HCT116 (cell line): Measurements from ENCODE around the gene DAAM2.

ENCODE experiments used
- CEBPB ChIP-seq: IDR thresholded peaks from 2 replicates; pipeline ENCODE4 v1.6.1; 2012; ENCODE audit warnings: low read depth
- EGR1 ChIP-seq: IDR thresholded peaks from 2 replicates; pipeline ENCODE4 v1.6.1; 2012; ENCODE audit warnings: low read depth
- EZH2 ChIP-seq: fragments of 200-600 bp; sonication (generic); IDR thresholded peaks from 2 replicates; pipeline ENCODE4 v1.6.1; 2017; ENCODE audit warnings: antibody characterized with exemption, mixed run types
- POLR2A ChIP-seq: IDR thresholded peaks from 2 replicates; pipeline ENCODE4 v1.7.0; 2011; ENCODE audit warnings: borderline replicate concordance; ENCODE audit not compliant: insufficient read depth, insufficient read length; ENCODE audit errors: extremely low read depth
- POLR2AphosphoS5 ChIP-seq: IDR thresholded peaks from 2 replicates; pipeline ENCODE4 v1.6.1; 2011; ENCODE audit warnings: mild to moderate bottlenecking, low read depth, low read length, moderate library complexity
- RAD21 ChIP-seq: IDR thresholded peaks from 2 replicates; pipeline ENCODE4 v1.6.1; 2012; ENCODE audit warnings: low read depth, mild to moderate bottlenecking
- SIN3A ChIP-seq: IDR thresholded peaks from 2 replicates; pipeline ENCODE4 v1.6.1; 2012; ENCODE audit warnings: low read depth
- SP1 ChIP-seq: IDR thresholded peaks from 2 replicates; pipeline ENCODE4 v1.6.1; 2012; ENCODE audit warnings: low read depth
- ZNF274 ChIP-seq: fragments of 200-500 bp; sonication (Bioruptor generic); IDR thresholded peaks from 2 replicates; pipeline ENCODE4 v1.6.1; 2014; ENCODE audit warnings: mild to moderate bottlenecking, low read depth, low read length, inconsistent platforms
- TF ChIP-seq, protein P1 (sequence below), 3 experiments: fragments of 200-600 bp in 1 of 3; sonication (generic) in 1 of 3; IDR thresholded peaks in 2 of 3; conservative IDR thresholded peaks in 1 of 3; 2 replicates each; pipeline ENCODE4 v1.5.1; 2012 to 2017; ENCODE audit warnings: low read depth in 2 of 3, low read length in 2 of 3, antibody characterized with exemption in 1 of 3, borderline replicate concordance in 1 of 3, control low read depth in 1 of 3, mild to moderate bottlenecking in 1 of 3, mixed read lengths in 1 of 3, mixed run types in 1 of 3, moderate library complexity in 1 of 3; ENCODE audit not compliant: insufficient read depth in 1 of 3
- TF ChIP-seq, protein P2 (sequence below): IDR thresholded peaks from 2 replicates; pipeline ENCODE4 v1.6.1; 2012
- TF ChIP-seq, protein P3 (sequence below): IDR thresholded peaks from 2 replicates; pipeline ENCODE4 v1.6.1; 2012

DNA sequence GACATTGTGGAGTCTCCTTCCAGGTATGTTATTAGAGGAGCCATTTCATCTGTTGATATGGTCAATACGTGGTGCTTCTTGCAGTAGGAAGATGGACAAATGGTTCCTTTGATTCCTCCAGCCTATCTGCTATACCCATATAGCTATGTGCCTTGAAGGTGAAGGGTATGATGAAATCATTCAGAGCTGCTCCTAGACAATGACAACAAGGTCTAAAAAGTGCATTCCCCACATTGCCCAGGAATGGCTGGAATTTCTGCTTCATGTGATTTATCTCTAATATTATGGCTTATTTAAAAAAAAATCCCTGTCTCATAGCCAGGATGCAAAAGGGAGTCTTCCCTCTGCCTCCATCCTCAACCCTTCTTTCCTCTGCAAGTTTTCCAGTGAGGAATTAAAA lies 14.1 kb downstream of the DAAM2 start:
- TF ChIP-seq RAD21 = no peak
- TF ChIP-seq, protein P1, sequence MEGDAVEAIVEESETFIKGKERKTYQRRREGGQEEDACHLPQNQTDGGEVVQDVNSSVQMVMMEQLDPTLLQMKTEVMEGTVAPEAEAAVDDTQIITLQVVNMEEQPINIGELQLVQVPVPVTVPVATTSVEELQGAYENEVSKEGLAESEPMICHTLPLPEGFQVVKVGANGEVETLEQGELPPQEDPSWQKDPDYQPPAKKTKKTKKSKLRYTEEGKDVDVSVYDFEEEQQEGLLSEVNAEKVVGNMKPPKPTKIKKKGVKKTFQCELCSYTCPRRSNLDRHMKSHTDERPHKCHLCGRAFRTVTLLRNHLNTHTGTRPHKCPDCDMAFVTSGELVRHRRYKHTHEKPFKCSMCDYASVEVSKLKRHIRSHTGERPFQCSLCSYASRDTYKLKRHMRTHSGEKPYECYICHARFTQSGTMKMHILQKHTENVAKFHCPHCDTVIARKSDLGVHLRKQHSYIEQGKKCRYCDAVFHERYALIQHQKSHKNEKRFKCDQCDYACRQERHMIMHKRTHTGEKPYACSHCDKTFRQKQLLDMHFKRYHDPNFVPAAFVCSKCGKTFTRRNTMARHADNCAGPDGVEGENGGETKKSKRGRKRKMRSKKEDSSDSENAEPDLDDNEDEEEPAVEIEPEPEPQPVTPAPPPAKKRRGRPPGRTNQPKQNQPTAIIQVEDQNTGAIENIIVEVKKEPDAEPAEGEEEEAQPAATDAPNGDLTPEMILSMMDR (IDR thresholded peaks at IDR 0.05 in 2 of 3, conservative IDR thresholded peaks at IDR 0.05 in 1 of 3; ENCODE audit: borderline replicate concordance in 1 of 3, insufficient read depth in 1 of 3, low read depth in 2 of 3, low read length in 2 of 3) = no peak
- TF ChIP-seq EGR1 = no peak
- no peak for TF ChIP-seq POLR2A
- no peak for TF ChIP-seq EZH2
- no peak for TF ChIP-seq SP1
- TF ChIP-seq, protein P2, sequence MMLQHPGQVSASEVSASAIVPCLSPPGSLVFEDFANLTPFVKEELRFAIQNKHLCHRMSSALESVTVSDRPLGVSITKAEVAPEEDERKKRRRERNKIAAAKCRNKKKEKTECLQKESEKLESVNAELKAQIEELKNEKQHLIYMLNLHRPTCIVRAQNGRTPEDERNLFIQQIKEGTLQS = no peak
- no peak for TF ChIP-seq SIN3A
- no peak for TF ChIP-seq POLR2AphosphoS5
- TF ChIP-seq CEBPB = no peak
- TF ChIP-seq ZNF274 = no peak
- TF ChIP-seq, protein P3, sequence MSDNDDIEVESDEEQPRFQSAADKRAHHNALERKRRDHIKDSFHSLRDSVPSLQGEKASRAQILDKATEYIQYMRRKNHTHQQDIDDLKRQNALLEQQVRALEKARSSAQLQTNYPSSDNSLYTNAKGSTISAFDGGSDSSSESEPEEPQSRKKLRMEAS = no peak
